Peyer's patch (tissue), 4 donors: ENCODE results near the gene G6PC3.
A peak's percentile ranks its signal among the peaks of the same experiment; 100 is the strongest.

ENCODE experiments used
- POLR2A ChIP-seq, 2 donors: fragments of 450-650 bp; IDR thresholded peaks; one replicate each; pipeline ENCODE4 v1.5.1; 2017; ENCODE audit warnings: antibody characterized with exemption in 2 of 2, mild to moderate bottlenecking in 2 of 2, moderate library complexity in 2 of 2
- TF ChIP-seq, protein P1 (sequence below), 6 experiments: fragments of 450-650 bp in 4 of 6; fragments of 200-600 bp in 2 of 6; sonication (generic) in 1 of 6; IDR thresholded peaks; one replicate each; pipeline ENCODE4 v1.5.1; 2017 to 2019; ENCODE audit warnings: antibody characterized with exemption in 6 of 6, mild to moderate bottlenecking in 3 of 6, moderate library complexity in 1 of 6

DNA sequence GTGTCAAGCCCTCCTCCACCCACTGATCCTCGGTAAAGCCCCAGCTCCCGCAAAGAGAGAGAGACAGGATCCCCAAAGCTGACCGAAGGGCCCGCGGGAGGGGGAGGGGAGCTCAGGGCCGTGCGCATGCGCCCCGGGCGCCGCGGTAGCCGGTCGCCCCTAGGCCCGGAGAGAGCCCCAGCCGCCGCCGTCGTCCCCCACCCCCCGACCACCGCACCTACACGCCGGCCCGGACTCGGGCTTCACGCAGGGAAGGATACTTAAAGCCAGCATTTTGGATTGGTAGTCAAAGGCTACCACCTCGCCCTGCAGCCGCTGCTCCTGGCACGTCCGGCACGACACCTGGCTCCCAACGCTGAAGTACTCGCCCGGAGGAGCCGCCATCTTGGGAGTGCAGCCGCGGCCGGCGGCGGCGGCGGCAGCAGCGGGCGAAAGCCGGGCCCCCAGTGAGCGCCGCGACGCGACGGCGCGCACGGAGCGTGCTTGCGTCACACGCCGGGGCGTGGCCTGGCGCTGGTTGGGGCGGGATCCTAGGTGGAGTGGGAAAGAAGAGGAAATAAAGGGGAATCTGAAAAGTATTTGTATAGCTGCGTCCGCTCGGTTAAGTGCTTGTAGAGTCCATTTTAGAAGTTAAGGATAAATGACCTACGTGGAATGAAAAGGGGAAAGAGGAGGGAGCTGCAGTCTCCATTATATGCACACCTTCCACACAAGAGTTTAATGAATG, 4.2 kb upstream of the G6PC3 start, which contains the start of gene LSM12:
- TF ChIP-seq, protein P1, sequence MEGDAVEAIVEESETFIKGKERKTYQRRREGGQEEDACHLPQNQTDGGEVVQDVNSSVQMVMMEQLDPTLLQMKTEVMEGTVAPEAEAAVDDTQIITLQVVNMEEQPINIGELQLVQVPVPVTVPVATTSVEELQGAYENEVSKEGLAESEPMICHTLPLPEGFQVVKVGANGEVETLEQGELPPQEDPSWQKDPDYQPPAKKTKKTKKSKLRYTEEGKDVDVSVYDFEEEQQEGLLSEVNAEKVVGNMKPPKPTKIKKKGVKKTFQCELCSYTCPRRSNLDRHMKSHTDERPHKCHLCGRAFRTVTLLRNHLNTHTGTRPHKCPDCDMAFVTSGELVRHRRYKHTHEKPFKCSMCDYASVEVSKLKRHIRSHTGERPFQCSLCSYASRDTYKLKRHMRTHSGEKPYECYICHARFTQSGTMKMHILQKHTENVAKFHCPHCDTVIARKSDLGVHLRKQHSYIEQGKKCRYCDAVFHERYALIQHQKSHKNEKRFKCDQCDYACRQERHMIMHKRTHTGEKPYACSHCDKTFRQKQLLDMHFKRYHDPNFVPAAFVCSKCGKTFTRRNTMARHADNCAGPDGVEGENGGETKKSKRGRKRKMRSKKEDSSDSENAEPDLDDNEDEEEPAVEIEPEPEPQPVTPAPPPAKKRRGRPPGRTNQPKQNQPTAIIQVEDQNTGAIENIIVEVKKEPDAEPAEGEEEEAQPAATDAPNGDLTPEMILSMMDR (IDR thresholded peaks at IDR 0.05) = no peak
- peak; percentile 67 to 73 for TF ChIP-seq POLR2A (IDR thresholded peaks at IDR 0.05)
